Mucosa of stomach (tissue), 1 donor: ENCODE data around the gene EIF5.

Experiments used
- H3K27me3 ChIP-seq: one replicate; pipeline ENCODE4 v1.7.0; 2013; ENCODE audit warnings: mild to moderate bottlenecking, low read length; ENCODE audit not compliant: control insufficient read depth, insufficient read depth
- H3K36me3 ChIP-seq: one replicate; pipeline ENCODE4 v1.7.0; 2013; ENCODE audit warnings: low read length; ENCODE audit not compliant: control insufficient read depth, insufficient read depth
- H3K4me1 ChIP-seq: one replicate; pipeline ENCODE4 v1.7.0; 2013; ENCODE audit warnings: mild to moderate bottlenecking, low read length; ENCODE audit not compliant: control insufficient read depth, insufficient read depth
- H3K4me3 ChIP-seq: one replicate; pipeline ENCODE4 v1.7.0; 2013; ENCODE audit warnings: low read length
- H3K9ac ChIP-seq: one replicate; pipeline ENCODE4 v1.7.0; 2013; ENCODE audit warnings: mild to moderate bottlenecking, low read length, moderate library complexity
- H3K9me3 ChIP-seq: one replicate; pipeline ENCODE4 v1.7.0; 2013; ENCODE audit warnings: mild to moderate bottlenecking, low read length, moderate library complexity; ENCODE audit not compliant: control insufficient read depth
- donor health status: Pancreatic carcinoma.

The EIF5 gene

DNA sequence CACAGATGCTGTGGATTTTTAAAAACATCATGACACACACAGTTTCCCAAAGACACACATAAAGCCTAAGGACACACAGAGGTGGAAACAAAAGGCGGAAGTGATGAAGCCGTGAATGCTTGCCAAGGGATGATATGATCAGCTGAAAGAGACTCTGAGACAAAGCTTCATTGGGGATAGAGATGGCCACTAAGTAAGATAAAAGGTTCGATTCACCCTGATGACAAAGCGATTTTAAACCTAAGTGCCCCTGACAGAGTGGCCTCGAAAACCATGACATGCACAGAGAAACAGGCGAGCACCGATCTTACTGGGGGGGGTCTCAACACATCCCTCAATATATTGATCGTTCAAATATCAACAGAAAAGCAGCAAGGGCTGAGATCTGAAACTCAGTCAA is 20.3 kb upstream of the EIF5 start:
- Histone ChIP-seq H3K27me3 (no peaks in the 10 kb centered on the region), H3K9me3 (no peaks in the 10 kb centered on the region), H3K9ac (no peak overlapping the region), H3K4me1 (peaks cover 6% of the 10 kb centered on the region), H3K4me3 (no peak overlapping the region), H3K36me3 (no peaks in the 10 kb centered on the region)

DNA sequence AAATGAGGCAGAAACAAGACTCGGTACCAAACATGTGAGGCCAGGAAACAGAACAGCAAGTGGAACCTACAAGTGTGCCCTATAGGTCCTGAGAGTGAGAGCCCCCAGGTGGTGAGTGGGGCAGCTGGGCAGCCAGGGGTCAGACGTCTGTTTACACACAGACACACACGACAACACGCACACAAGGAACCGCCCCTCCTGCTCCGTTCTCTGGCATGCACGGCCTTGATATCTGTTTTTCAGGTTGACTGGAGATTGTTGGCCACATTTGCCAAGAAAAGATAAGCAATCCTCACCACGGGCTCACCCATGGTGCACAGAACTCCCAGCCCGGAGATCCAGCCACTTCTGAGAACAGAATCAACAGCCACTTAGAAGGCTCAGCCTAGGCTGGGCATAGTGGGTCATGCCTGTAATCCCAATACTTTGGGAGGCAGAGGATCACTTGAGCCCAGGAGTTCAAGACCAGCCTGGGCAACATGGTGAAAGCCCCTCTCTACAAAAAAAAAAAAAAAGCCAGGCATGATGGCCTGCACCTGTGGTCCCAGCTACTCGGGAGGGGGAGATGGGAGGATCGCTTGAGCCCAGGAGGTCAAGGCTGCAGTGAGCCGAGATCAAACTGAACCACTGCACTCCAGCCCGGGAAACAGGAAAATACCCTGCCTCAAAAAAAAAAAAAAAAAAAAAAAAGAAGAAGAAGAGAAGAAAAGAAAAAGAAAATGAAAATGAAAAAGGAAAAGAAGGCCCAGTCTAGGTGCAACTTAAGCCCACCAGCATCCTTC is 19.4 kb upstream of the EIF5 start:
- Histone ChIP-seq H3K4me1 (peaks cover 6% of the 10 kb centered on the region), H3K36me3 (no peaks in the 10 kb centered on the region), H3K9me3 (no peaks in the 10 kb centered on the region), H3K9ac (no peak overlapping the region), H3K27me3 (no peaks in the 10 kb centered on the region), H3K4me3 (no peak overlapping the region)

DNA sequence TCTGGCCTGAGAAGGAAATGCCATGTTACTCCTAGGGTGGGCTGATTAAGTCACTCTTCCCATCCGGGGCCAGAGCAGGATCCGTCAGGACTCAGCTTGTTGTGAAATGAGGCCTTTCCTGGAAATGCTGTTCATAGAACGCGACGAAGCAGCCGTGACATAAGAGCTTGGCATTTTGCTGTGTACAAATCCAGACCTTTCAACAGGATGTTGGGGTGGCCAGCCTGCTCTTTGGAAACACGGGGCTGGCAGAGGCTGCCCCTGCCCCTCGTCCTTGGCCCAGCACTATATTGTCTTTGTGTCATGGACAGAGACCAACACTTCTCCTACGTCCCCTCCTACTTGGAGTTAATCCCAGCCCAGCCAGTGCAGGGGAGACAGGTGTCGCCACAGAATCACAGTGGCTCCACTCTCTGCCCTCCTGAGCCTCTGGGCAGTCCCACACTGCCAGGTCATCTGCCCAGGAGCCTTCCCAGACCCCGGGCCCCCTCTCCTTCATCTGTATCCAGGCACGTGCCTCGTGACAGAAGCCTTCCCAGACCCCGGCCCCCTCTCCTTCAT is 18.6 kb upstream of the EIF5 start:
- no peak overlapping the region for H3K9ac ChIP-seq

DNA sequence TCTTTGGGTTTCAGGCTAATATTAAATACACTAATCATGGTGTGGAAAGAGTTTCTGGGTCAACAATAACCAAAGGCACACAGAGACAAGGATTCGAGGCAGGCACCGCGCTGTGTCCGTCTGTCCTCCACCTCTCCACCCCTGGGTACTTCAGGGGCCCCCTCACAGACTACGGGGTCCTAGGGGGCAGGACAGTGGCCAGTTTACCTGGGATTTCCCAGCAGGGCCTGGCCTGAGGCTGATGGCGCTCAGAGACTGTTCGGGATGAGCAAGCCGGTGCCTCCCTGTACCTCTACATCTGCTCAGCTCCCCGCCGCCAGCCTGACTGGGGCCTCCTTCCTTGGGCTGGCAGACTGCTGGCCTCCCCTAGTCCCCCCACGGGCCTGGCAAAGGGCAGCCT is 18.1 kb upstream of the EIF5 start:
- Histone ChIP-seq H3K4me3 (no peak overlapping the region), H3K36me3 (no peaks in the 10 kb centered on the region), H3K9ac (no peak overlapping the region), H3K27me3 (no peaks in the 10 kb centered on the region), H3K4me1 (peaks cover 6% of the 10 kb centered on the region), H3K9me3 (no peaks in the 10 kb centered on the region)

More for the DNA sequence above, 18.6 kb upstream of the EIF5 start:
- Histone ChIP-seq H3K4me1 (peaks cover 6% of the 10 kb centered on the region), H3K27me3 (no peaks in the 10 kb centered on the region), H3K36me3 (no peaks in the 10 kb centered on the region), H3K9me3 (no peaks in the 10 kb centered on the region), H3K4me3 (no peak overlapping the region)

DNA sequence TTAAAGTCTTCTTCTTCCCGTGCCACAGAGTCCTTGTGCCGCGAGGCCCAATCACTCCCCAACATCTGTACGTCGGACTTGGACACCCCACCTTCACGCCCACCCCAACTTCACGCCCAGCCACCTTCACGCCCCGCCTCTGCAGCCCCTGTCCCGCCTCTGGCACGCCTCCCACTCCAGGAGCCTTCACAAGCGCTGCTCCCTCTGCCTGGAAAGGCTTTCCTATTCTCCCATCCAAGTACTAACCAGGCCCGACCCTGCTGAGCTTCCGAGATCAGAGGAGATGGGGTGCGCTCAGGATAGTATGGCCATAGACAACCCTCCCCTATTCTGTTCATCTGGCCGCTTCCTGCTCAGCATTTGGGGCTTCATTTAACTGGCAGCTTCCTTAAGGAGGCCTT is 17.3 kb upstream of the EIF5 start:
- Histone ChIP-seq H3K9me3 (no peaks in the 10 kb centered on the region), H3K4me1 (peaks cover 6% of the 10 kb centered on the region), H3K4me3 (no peak overlapping the region), H3K9ac (no peak overlapping the region), H3K27me3 (no peaks in the 10 kb centered on the region), H3K36me3 (no peaks in the 10 kb centered on the region)

DNA sequence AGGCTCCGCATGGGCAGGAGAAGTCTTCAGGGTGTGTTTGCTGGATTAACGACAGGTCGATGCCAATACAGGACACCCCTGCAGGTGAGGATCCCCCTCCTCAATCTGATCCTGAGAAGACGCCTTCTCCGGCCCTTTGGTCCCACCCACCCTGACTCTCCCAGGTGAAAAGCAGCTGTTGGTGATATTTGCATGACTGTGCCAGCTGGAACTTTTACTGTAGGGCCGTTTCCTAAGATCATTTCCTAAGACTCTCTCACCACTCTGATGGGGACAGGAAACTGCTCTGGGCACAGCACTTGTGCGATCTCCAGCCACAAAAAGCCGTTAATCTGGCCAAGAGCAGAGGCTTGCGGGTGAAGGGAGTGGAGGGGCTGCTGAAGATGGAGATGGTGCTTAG is 16.8 kb upstream of the EIF5 start:
- Histone ChIP-seq H3K4me3 (no peak overlapping the region), H3K4me1 (peaks cover 6% of the 10 kb centered on the region), H3K9me3 (no peaks in the 10 kb centered on the region), H3K27me3 (no peaks in the 10 kb centered on the region), H3K9ac (no peak overlapping the region), H3K36me3 (no peaks in the 10 kb centered on the region)

DNA sequence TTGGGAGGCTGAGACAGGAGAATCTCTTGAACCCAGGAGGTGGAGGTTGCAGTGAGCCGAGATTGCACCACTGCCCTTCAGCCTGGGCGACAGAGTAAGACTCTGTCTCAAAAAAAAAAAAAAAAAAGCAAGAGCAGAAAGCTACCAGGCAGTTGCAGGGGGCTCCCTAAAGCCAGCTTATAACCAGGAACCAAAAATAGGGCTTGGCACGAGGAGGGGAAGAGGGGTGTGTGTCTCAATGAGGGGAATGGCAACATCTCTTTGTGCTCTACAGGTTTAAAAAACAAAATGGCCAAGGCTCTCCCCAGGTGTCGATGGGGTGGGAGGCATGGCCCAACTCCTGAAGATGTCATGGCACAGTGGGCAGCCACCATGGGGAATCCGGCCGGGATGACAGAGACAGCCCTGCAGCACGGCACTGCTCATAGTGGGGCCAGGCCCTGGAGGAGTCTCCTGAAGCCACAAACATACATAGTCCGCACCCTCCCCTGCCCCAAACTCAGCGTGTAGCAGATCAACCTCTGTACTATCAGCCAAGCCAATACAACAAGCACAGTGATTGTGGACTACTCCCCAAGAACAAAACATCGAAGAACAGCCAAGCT is 16.0 kb upstream of the EIF5 start:
- H3K9ac ChIP-seq = no peak overlapping the region
- no peaks in the 10 kb centered on the region for H3K27me3 ChIP-seq
- H3K36me3 ChIP-seq = no peaks in the 10 kb centered on the region
- H3K4me1 ChIP-seq = peaks cover 6% of the 10 kb centered on the region
- H3K9me3 ChIP-seq = no peaks in the 10 kb centered on the region
- H3K4me3 ChIP-seq = no peak overlapping the region

DNA sequence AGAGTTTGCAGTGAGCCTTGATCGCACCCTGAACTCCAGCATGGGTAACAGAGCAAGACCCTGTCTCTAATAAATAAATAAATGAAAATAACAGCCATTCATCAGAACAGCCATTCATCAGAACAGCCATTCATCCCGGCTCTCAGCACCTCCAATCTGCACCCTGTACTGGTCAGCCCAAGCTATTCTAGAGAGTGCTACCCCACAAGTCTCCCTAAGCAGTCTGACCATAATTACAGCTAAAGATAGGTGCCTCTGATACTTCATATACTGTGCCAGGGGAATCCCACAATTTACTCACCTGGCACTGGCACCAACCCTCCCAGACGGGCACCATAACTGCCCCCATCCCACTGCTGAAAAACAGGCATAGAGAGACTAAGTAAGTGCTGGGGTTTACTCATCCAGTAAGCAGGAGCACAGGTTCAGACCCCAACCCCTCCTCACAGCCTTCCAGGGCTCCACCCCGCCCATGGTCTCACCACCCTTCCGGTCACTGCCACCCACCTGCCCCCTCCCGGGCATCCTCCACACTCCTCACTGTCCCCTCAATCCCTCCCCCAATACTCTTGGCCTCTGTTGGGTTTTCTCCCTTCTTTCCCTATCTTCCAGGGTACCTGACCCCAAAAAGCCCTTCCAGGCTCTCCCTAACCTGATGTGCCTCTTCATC is 15.2 kb upstream of the EIF5 start:
- H3K4me3 ChIP-seq = no peak overlapping the region
- peaks cover 6% of the 10 kb centered on the region for H3K4me1 ChIP-seq
- H3K9ac ChIP-seq = no peak overlapping the region
- no peaks in the 10 kb centered on the region for H3K36me3 ChIP-seq
- no peaks in the 10 kb centered on the region for H3K9me3 ChIP-seq
- no peaks in the 10 kb centered on the region for H3K27me3 ChIP-seq

DNA sequence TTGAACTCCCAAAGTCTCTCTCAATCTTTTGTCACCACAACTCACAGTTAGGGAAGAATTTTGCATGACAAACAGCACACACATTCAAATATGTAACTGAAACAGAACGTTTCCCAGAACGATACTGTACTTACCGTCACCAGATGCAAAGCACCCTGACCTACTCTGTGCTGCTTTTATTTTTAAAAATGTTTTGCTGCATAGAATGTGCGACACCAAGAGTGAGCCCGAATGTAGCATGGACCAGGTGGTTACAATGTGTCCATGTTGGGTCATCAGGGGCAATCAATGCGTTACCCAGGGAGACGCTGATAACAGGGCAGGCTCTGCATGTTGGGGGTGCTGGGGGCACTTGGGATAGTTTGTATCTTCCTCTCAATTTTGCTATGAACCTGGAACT is 14.6 kb upstream of the EIF5 start:
- H3K36me3 ChIP-seq = no peaks in the 10 kb centered on the region
- no peaks in the 10 kb centered on the region for H3K9me3 ChIP-seq
- H3K27me3 ChIP-seq = no peaks in the 10 kb centered on the region
- H3K9ac ChIP-seq = no peak overlapping the region
- H3K4me3 ChIP-seq = no peak overlapping the region
- H3K4me1 ChIP-seq = peaks cover 5% of the 10 kb centered on the region

DNA sequence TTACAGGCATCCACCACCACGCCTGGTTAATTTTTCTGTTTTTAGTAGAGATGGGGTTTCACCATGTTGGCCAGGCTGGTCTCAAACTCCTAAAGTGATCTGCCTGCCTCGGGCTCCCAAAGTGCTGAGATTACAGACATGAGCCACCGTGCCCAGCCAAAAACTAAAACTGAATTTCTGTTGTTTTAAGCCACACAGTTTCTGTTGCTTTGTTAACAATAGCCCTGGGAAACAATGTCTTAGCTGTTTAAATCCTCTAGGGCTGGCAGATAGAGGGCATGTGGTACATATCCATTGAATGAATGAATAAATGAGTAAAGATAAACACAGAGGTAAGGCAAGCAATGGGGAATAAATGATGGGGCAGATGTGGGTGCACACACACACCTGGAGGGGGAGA is 8.0 kb upstream of the EIF5 start:
- H3K4me3 ChIP-seq = no peak overlapping the region
- H3K27me3 ChIP-seq = no peaks in the 10 kb centered on the region
- H3K36me3 ChIP-seq = no peaks in the 10 kb centered on the region
- H3K9ac ChIP-seq = no peak overlapping the region
- H3K9me3 ChIP-seq = no peaks in the 10 kb centered on the region
- peaks cover 8% of the 10 kb centered on the region for H3K4me1 ChIP-seq

DNA sequence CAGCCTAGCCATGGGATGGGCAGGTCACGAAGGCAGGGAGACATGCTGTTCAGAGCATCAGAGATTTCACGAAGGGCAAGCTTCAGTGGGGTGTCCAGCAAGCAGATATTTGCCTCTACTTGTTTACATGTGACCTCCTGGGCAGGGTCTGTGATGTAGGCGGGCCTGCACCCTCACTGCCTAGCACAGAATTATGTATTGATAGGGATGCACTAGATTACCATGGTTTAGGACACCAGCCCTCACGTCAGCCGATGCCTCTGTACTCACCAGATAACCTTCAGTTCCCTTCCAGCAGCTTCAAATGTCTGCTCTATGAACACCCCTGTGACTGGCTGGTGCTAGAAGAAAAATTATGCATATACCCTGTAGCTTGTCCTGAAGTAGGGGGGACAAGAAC is 5.1 kb upstream of the EIF5 start:
- H3K9ac ChIP-seq = no peak overlapping the region
- H3K4me3 ChIP-seq = no peak overlapping the region
- H3K27me3 ChIP-seq = no peaks in the 10 kb centered on the region
- H3K36me3 ChIP-seq = no peaks in the 10 kb centered on the region
- peaks cover 14% of the 10 kb centered on the region for H3K4me1 ChIP-seq
- H3K9me3 ChIP-seq = no peaks in the 10 kb centered on the region
